GM23338 (cell line): ENCODE measurements around the gene TJP1. TPM values are rescaled to one million over a fixed set of nuclear protein-coding genes. Genes with fewer than 3 reads are reported as not detected.

Experiments
- ATAC-seq: fragments of 200-7000 bp; cut with Tn5 transposase; 3 replicates; pipeline ENCODE4 v1.9.1; 2020
- DNase-seq: peaks from one replicate; pipeline ENCODE4 v3.0.0-alpha.2; 2015; ENCODE audit warnings: low spot score
- H2AFZ ChIP-seq: fragments of 200-600 bp; sonication (generic); 2 replicates; pipeline ENCODE4 v1.8.0; 2016; ENCODE audit warnings: antibody characterized with exemption, mild to moderate bottlenecking, moderate library complexity
- H3F3A ChIP-seq: fragments of 200-600 bp; sonication (generic); replicated peaks from 2 replicates; pipeline ENCODE4 v1.8.0; 2017; ENCODE audit warnings: antibody characterized with exemption, mixed run types, low read depth
- H3K27ac ChIP-seq: fragments of 200-600 bp; sonication (generic); 2 replicates; pipeline ENCODE4 v1.6.1; 2016; ENCODE audit warnings: low read depth
- H3K27me3 ChIP-seq: fragments of 200-600 bp; sonication (generic); 2 replicates; pipeline ENCODE4 v1.8.0; 2016; ENCODE audit warnings: mild to moderate bottlenecking, mixed run types, moderate library complexity; ENCODE audit not compliant: insufficient read depth
- H3K36me3 ChIP-seq: fragments of 200-600 bp; sonication (generic); 2 replicates; pipeline ENCODE4 v1.8.0; 2016; ENCODE audit warnings: mild to moderate bottlenecking; ENCODE audit not compliant: insufficient read depth
- H3K4me1 ChIP-seq: fragments of 200-600 bp; sonication (generic); 2 replicates; pipeline ENCODE4 v1.8.0; 2016; ENCODE audit warnings: mild to moderate bottlenecking, moderate library complexity; ENCODE audit not compliant: insufficient read depth
- H3K4me2 ChIP-seq: fragments of 200-600 bp; sonication (generic); 2 replicates; pipeline ENCODE4 v1.7.1; 2017; ENCODE audit warnings: mixed run types
- H3K4me3 ChIP-seq: fragments of 200-600 bp; sonication (generic); 2 replicates; pipeline ENCODE4 v1.6.1; 2016; ENCODE audit warnings: mixed run types
- H3K79me2 ChIP-seq: fragments of 200-600 bp; sonication (generic); replicated peaks from 2 replicates; pipeline ENCODE4 v1.8.0; 2017; ENCODE audit warnings: mild to moderate bottlenecking; ENCODE audit not compliant: insufficient read depth
- H3K9me2 ChIP-seq: fragments of 200-600 bp; sonication (generic); 2 replicates; pipeline ENCODE4 v1.8.0; 2017; ENCODE audit not compliant: insufficient read depth
- H4K20me1 ChIP-seq: fragments of 200-600 bp; sonication (generic); replicated peaks from 2 replicates; pipeline ENCODE4 v1.8.0; 2017; ENCODE audit warnings: mild to moderate bottlenecking; ENCODE audit not compliant: insufficient read depth
- H3K27ac Mint-ChIP-seq: 2 replicates; pipeline ENCODE4 v1.8.0; 2020; ENCODE audit warnings: inconsistent platforms, mild to moderate bottlenecking, moderate library complexity, mixed read lengths
- H3K27me3 Mint-ChIP-seq: 3 replicates; pipeline ENCODE4 v1.8.0; 2022; ENCODE audit warnings: low read depth, mild to moderate bottlenecking, moderate library complexity, mixed read lengths, inconsistent platforms; ENCODE audit not compliant: insufficient read depth, poor library complexity
- H3K36me3 Mint-ChIP-seq: 3 replicates; pipeline ENCODE4 v1.8.0; 2021; ENCODE audit warnings: low read depth, mild to moderate bottlenecking, inconsistent platforms, moderate library complexity, mixed read lengths
- H3K4me1 Mint-ChIP-seq: 3 replicates; pipeline ENCODE4 v1.8.0; 2020; ENCODE audit warnings: mild to moderate bottlenecking, inconsistent platforms, mixed read lengths
- H3K4me3 Mint-ChIP-seq: 3 replicates; pipeline ENCODE4 v1.8.0; 2021; ENCODE audit warnings: moderate library complexity, mild to moderate bottlenecking, inconsistent platforms, mixed read lengths
- H3K9me3 Mint-ChIP-seq: 3 replicates; pipeline ENCODE4 v1.8.0; 2020; ENCODE audit warnings: moderate library complexity, mild to moderate bottlenecking, inconsistent platforms, mixed read lengths
- CREB1 ChIP-seq: fragments of 250-450 bp; sonication (Bioruptor Pico); IDR thresholded peaks from 2 replicates; pipeline ENCODE4 v1.5.0; 2020; ENCODE audit warnings: low read depth, mild to moderate bottlenecking, moderate library complexity
- CTCF ChIP-seq, 2 experiments: fragments of 200-600 bp in 1 of 2; sonication (generic) in 1 of 2; conservative IDR thresholded peaks; 2 replicates each; pipeline versions ENCODE4 v1.5.1 to v1.6.1; 2016 to 2017; ENCODE audit warnings: antibody characterized with exemption in 2 of 2, low read depth in 2 of 2, mild to moderate bottlenecking in 2 of 2, moderate library complexity in 1 of 2
- ETS1 ChIP-seq: IDR thresholded peaks from 2 replicates; pipeline ENCODE4 v1.6.1; 2016; ENCODE audit warnings: antibody characterized with exemption
- EZH2 ChIP-seq: fragments of 200-600 bp; sonication (generic); IDR thresholded peaks from one replicate; pipeline ENCODE4 v1.8.0; 2017; ENCODE audit warnings: antibody characterized with exemption, mild to moderate bottlenecking, low read depth; ENCODE audit not compliant: unreplicated experiment
- EZH2phosphoT487 ChIP-seq: fragments of 200-600 bp; sonication (generic); IDR thresholded peaks from one replicate; pipeline ENCODE4 v1.8.1; 2018; ENCODE audit warnings: antibody characterized with exemption; ENCODE audit not compliant: unreplicated experiment
- JUNB ChIP-seq: IDR thresholded peaks from one replicate; pipeline ENCODE4 v1.6.1; 2016; ENCODE audit warnings: antibody characterized with exemption; ENCODE audit not compliant: unreplicated experiment
- NANOG ChIP-seq: IDR thresholded peaks from 2 replicates; pipeline ENCODE4 v1.6.1; 2016; ENCODE audit warnings: antibody characterized with exemption, borderline replicate concordance
- POLR2AphosphoS5 ChIP-seq: IDR thresholded peaks from 2 replicates; pipeline ENCODE4 v1.6.1; 2016; ENCODE audit warnings: antibody characterized with exemption, low read depth
- REST ChIP-seq: IDR thresholded peaks from one replicate; pipeline ENCODE4 v1.6.1; 2018; ENCODE audit warnings: antibody characterized with exemption; ENCODE audit not compliant: unreplicated experiment
- STAT1 ChIP-seq: IDR thresholded peaks from one replicate; pipeline ENCODE4 v1.6.1; 2016; ENCODE audit warnings: antibody characterized with exemption; ENCODE audit not compliant: unreplicated experiment
- ZNF114 ChIP-seq: fragments of 250-450 bp; sonication (Bioruptor Pico); IDR thresholded peaks from 2 replicates; pipeline ENCODE4 v1.5.0; 2020; ENCODE audit warnings: mild to moderate bottlenecking, moderate library complexity
- ZNF331 ChIP-seq: fragments of 250-450 bp; sonication (Bioruptor Pico); IDR thresholded peaks from 2 replicates; pipeline ENCODE4 v1.5.0; 2020; ENCODE audit warnings: low read depth, mild to moderate bottlenecking, moderate library complexity
- ZNF462 ChIP-seq: fragments of 250-450 bp; sonication (Bioruptor Pico); IDR thresholded peaks from 2 replicates; pipeline ENCODE4 v1.5.0; 2020; ENCODE audit warnings: mild to moderate bottlenecking, moderate library complexity
- polyA plus RNA-seq: library from polyadenylated mRNA; unstranded; fragments of >200 nt; fragmentation: Nextera tagmentation; extraction: Ambion mirVana; gene quantifications from 2 replicates; pipeline ENCODE4 v1.2.1, GENCODE V29; 2016
- total RNA-seq: library from RNA; depleted of rRNA; stranded (reverse); fragments of >200 nt; shearing (Covaris generic); gene quantifications from 2 replicates; pipeline ENCODE4 v1.2.3, GENCODE V29; 2014

The TJP1 gene
- total and polyA plus RNA-seq, 2 experiments from 2014 or later: 76.2 to 116 TPM

GRCh38 chr15:29693225-29693624, 129.0 kb downstream of the TJP1 start:
- Mint-ChIP-seq H3K4me1 (no peaks in the 10 kb centered on the region), H3K9me3 (no peaks in the 10 kb centered on the region; the same call in 2 of the 3 replicates), H3K27me3 (peaks cover 19% of the 10 kb centered on the region), H3K27ac (peak overlapping the region; percentile 20; the same call in 1 of the 2 replicates), H3K36me3 (no peaks in the 10 kb centered on the region), H3K4me3 (no peak overlapping the region)
- Histone ChIP-seq H3K79me2 (no peaks in the 10 kb centered on the region), H3K4me2 (no peak overlapping the region), H3K36me3 (no peaks in the 10 kb centered on the region), H3K9me2 (no peaks in the 10 kb centered on the region), H3K4me3 (no peak overlapping the region), H3F3A (no peaks in the 10 kb centered on the region), H3K4me1 (no peaks in the 10 kb centered on the region), H4K20me1 (no peaks in the 10 kb centered on the region), H3K27ac (no peak overlapping the region), H2AFZ (no peak overlapping the region), H3K27me3 (no peaks in the 10 kb centered on the region)
- ATAC-seq: no peak
- DNase-seq: no peak
- TF ChIP-seq ZNF462: no peak
- TF ChIP-seq CREB1 (CRISPR knock-in tag): no peak
- TF ChIP-seq NANOG: no peak
- TF ChIP-seq ETS1: no peak
- TF ChIP-seq ZNF331: no peak
- TF ChIP-seq EZH2phosphoT487: no peak
- TF ChIP-seq CTCF (conservative IDR thresholded peaks at IDR 0.05; ENCODE audit: low read depth in 2 of 2): no peak
- no peak for TF ChIP-seq JUNB
- no peak for TF ChIP-seq STAT1
- TF ChIP-seq ZNF114: no peak
- TF ChIP-seq REST: no peak
- TF ChIP-seq EZH2: no peak
- TF ChIP-seq POLR2AphosphoS5: no peak
